GM19324 (cell line): Measurements from ENCODE around the gene KRTAP10-10.
"Not testable (repeated sequence)": the region's sequence is repeated elsewhere in the genome, so short reads cannot be mapped to it uniquely, and the experiment has no call there.

Experiments
- ATAC-seq: cut with Tn5 transposase; IDR thresholded peaks from one replicate; pipeline ENCODE4 v1.9.1; 2021; ENCODE audit warnings: mild to moderate bottlenecking, moderate library complexity; ENCODE audit not compliant: unreplicated experiment, low FRiP score

Gene KRTAP10-10

DNA sequence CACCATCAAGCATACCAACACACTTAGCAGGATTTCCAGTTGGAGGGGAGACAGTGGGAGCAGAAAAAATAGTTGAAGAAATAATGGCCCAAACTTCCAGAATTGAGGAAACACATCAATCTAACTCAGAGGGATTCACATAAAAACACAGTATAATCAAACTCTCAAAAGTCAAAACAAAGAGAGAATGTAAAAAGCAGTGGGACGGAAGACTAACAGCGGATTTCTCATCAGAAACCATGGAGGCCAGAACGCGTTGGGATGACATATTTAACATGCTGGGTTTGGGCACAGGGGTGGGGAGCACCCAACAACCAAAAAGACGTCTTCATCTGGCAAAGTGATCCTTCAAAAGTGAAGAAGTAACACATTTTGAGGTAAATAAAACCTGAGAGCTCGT is 17.3 kb upstream of the KRTAP10-10 start:
- no peak for ATAC-seq

DNA sequence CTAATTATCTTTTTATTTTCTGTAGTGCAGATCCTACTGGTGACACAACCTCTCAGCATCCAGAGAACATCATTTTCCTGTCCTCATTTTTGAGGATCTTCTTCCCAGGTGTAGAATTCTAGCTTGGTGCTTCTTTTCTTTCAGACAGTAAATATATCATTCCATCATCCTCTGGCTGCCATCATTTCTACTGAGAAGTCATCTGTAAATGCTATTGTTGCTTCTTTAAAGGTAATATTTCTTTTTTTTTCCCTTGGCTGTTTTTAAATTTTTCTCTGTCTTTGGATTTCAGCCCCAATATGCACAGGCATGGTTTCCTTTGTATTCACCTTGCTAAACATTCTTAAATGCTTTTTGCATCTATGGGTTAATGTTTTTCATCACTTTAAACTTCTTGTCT is 13.6 kb upstream of the KRTAP10-10 start:
- ATAC-seq = no peak

DNA sequence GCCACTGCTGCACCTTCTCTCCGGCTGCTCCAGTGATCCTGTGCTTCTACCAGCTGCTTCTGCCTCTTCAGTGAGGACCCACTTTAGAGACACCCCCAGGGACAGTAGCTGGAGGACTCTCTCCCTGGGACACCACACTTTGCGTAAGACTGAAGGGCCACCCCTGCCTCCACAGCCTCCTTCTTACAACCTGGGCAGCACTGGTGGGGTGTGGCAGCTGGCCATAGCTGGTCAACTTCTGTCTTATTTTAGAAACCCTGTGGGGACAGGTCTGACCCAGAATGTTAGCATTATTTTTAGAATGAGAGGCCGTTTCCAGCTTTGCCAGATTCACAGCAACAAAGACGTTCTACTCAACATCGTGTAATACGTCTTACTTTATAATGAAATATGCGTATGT is 11.4 kb upstream of the KRTAP10-10 start:
- ATAC-seq = no peak

DNA sequence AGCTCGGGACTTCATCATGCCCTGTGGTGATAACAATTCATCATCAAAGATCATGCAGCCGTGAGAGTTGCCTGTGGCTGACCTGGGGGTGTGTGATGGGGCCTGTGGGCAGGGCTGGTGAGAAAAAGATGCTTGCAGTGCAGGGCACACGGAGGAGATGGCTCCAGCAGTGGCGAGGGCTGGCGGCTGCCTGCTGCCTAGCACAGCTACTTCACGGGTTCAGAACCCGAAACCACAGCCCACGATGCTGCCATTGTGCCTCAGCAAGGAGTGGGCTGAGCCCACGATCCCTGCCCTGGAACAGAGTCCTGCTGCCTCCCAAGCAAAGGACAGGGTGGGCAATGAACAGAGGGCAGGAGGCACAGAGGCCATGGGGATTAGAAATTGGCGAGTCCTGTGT is 10.9 kb upstream of the KRTAP10-10 start:
- ATAC-seq = no peak

DNA sequence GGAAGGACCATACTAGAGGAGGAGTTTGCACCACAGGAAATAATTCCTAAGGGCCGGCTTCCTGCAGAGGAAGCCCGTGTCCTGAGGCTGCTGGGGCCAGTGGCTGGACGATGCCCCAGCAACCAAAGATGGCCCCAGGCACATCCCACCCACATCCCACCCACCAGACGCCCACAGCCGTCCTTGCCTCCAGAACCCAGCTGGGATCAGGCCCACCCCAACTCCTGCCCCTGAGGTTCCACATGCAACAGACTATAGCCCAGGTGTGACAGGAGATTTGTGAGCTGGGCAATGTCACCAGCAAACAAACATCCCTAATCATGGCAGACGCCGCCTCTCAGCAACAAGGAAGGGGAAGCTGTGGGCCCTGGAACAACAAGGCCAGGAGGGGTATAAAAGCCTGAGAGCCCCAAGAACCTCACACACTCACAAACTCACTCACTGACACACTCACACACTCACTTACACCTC is 10.4 kb upstream of the KRTAP10-10 start, which contains the start of gene KRTAP10-9:
TSS of gene KRTAP10-9 (plus strand) at position 421 of the 471 bp plus-strand sequence. CDS start 79 bp downstream, outside the sequence.
- ATAC-seq = no peak

DNA sequence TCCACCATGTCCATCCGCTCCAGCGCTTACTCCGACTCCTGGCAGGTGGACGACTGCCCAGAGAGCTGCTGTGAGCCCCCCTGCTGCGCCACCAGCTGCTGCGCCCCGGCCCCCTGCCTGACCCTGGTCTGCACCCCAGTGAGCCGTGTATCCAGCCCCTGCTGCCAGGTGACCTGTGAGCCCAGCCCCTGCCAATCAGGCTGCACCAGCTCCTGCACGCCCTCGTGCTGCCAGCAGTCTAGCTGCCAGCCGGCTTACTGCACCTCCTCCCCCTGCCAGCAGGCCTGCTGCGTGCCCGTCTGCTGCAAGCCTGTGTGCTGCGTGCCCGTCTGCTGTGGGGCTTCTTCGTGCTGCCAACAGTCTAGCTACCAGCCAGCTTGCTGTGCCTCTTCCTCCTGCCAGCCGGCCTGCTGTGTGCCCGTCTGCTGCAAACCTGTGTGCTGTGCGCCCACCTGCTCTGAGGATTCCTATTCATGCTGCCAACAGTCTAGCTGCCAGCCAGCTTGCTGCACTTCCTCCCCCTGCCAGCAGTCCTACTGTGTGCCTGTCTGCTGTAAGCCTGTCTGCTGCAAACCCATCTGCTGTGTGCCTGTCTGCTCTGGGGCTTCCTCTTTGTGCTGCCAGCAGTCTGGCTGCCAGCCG is 9.9 kb upstream of the KRTAP10-10 start:
- not testable (repeated sequence) for ATAC-seq

DNA sequence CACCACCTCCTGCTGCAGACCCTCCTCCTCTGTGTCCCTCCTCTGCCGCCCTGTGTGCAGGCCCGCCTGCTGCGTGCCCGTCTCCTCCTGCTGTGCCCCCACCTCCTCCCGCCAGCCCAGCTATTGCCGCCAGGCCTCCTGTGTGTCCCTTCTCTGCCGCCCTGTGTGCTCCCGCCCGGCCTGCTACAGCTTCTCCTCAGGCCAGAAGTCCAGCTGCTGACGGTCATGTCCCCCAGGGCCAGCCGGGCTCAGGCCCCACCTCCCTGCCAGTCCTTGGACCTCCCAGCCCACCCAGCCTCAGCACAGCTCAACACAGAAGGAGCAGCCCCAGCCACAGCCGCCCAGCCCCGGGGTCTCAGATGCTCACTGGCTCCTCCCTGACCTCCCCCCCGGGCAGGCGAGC is 9.3 kb upstream of the KRTAP10-10 start:
- ATAC-seq = not testable (repeated sequence)

DNA sequence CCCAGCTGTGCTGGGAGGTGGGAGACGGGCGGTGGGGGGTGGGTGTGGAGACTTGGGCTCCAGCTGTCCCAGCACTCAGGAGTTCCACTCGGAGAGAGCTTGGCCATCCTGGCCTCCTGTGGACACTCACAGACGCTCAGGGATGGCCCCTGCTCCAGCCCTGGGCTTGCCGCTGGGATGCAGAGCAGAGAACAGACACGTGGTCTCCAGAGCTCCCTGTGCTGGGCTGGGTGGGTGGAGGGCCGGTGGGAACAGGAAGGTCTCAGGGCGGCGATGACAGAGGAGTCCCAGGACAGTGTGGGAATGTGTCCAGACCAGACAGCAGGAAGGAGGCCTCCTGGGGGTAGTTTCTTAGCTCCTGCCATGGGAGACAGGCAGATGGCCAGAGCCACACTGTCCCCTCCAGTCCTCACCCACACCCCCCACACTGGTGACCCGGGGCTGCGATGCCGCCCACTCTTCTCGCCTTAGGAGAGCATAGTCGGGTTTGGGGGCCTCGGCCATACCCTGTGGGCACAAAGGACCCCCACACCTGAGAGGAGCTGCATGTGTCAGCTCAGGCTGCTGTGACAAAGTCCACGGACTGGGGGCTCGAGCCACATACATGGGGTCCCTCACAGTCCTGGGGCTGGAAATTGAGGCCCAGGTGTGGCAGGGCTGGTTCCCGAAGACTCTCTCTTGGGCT is 8.3 kb upstream of the KRTAP10-10 start:
- no peak for ATAC-seq

DNA sequence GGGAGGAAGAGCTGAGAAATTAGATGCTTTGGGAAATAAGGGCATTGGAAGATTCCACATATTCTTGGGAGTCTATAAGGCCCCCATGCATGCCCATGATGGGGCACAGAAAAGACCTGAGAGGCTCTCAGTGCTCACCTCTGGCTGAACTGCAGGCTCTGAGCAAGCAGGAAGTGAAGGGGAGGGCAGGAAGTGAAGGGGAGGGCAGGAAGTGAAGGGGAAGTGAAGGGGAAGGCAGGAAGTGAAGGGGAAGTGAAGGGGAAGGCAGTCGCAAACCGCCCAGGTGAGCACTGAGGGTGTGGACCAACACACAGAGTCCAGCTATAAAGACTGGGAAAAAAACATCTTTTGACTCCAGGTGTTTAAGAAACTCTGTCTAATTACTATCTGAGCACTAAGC is 6.7 kb upstream of the KRTAP10-10 start:
- ATAC-seq = no peak

DNA sequence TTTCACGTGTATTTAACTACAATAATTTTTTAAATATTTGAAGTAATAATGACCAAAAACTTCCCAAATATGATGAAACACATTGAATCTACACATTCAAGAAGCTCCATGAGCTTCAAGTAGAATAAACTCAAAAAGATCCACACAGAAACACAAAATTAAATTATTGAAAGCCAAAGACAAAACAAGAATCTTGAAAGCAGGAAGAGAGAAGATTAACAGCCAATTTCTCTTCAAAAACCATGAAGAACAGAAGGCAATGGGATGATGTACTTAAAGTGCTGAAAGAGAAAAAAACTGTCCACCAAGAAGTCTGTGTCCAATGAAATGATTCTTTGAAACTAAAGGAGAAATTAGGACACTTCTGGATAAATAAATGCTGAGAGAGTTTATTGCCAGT is 5.1 kb upstream of the KRTAP10-10 start:
- no peak for ATAC-seq

DNA sequence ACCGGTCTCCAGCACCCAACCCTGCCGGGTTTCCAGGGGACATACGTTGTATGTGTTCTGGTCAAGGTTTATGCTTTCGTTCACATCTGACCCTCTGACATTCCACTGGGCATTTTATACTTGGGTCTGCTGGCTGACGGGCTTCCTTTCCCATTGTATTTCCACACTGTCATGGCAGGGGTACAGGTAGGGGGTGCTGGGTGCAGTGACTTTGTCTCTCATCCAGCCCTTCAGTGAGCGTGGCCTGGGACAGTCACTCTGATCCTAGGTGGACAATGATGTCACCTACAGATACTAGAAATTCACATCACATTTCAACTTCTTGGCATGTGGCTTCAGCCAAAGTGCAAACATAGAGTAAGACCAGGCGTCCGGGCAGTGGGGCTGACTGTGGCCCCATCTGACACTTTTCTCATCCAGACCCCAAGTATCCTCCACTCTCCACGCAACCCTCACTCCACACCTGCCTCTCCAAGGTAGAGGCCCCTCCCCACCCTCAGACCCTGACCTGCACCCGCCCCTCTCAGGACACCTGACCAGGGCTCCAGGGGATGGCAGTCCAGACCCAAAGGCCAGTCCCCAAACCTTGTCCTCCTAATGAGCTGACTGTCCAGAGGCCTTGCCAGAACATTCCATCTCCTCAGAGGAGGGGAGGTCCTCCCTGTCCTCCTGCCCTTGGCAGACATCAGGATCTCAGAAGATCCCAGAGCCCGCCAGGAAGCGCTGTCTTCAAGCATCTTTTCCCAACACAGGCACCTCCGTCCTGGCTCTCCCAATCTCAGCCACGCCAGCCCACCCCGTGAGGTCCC is 743 bp upstream of the KRTAP10-10 start:
- no peak for ATAC-seq

DNA sequence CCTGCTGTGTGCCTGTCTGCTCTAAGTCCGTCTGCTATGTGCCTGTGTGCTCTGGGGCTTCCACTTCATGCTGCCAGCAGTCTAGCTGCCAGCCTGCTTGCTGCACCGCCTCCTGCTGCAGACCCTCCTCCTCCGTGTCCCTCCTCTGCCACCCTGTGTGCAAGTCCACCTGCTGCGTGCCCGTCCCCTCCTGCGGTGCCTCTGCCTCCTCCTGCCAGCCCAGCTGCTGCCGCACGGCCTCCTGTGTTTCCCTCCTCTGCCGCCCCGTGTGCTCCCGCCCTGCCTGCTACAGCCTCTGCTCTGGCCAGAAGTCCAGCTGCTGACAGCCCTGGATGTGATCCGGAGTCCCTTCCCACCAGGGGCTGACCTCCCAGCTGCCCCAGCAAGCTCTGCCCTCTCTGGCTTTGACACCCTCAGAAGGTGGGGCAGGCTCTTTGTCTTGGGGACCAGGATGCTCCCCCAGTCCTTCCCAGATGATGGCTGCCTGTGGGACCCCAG is 744 bp downstream of the KRTAP10-10 start:
- not testable (repeated sequence) for ATAC-seq

DNA sequence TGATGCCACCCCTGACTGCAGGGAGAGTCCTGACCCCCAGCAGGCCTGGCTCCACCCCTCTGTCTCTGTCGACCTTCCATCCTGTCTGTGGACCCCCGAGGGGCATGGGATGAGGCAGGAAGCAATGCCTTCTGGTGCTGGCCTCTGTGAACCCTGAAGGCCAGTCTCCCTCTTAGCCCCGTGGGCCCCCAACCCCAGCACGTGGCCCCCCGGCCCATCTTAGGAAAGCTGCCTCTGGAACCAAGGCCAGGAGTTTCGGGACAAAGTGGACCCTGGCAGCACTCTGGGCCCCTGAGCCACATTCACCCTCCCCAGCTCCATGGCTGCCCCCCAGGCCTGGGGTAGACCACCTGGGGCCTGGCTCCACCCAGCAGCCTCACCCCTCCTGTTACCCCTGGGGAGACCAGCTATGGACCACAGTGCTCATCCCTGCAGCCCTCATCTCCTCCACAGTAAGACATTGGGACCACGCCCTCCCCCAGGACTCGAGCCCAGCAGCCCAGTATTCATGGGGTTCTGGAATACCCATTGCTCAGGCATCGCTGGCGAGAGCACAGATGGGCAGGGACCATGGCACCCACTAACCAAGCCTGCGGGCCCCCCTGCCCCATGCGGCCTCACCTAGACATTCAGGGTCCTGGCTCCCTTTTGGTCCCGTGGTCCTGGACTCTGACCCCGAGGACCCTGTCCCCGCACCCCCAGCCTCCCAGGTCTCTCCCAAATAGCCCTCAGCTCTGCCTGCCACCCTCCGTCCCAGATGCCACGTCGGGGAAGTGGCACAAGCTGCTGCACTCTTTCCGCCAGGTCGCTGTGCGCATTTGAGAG is 1.6 kb downstream of the KRTAP10-10 start:
- ATAC-seq = not testable (repeated sequence)

DNA sequence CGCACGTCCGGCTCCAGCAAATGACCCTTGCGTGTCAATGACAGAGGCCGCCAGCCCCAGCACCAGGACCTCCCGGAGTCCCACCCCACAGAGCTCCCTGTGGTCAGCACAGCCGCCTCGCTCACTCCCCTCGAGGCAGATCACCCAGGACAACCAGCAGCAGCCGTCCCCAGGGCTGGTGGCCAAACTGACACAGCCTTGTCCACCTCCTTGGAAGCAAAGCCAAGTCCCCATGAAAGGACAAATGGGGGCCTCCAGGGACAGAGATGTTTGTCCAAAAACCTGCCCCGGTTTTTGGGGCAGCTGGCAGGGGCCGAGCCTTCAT is 2.1 kb downstream of the KRTAP10-10 start:
- no peak for ATAC-seq

DNA sequence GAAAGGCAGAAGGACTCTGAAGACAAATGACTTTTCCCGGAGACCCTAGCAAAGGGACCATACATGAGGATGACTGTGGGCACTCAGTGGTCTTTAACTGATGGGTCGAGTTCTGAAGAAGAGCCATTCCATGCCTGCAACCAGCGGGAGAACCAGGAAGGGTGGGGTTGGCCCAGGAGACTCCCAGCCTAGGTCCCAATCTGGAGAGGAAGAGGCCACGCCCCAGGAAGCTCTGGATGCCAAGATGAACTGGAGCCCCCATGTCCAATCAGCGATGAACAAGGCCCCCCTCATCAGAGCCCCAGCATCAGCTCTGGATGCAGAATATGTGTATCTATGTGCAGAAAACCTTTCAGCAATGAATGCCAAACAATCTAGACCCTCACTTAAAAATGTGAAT is 3.6 kb downstream of the KRTAP10-10 start:
- ATAC-seq = no peak

DNA sequence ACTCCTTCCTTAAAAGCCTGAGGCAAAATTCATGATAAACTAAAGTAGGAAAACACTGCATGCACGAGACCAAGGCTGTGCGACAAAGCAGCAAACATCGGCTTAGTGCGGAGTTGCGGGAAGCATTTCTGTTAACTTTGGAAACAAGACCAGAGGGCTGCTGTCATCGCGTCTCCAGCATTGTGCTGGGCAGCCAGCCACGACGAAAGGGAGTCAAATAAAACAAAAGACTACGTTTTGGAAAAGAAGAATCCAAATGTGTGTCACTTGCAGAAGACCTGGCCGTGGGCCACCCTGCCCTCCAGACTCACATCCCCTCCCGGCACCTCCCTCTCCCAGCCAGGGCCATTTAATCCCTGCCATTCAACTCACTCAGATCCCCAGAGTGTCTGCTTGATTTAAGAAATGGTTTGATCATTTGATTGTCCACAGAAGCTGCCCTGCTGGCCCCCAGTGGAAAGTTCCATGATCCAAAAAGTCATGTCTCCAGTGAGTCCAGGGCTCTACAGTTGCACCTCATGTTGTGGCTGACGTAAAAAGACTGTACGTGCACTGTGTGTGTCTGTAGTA is 6.7 kb downstream of the KRTAP10-10 start:
- no peak for ATAC-seq

DNA sequence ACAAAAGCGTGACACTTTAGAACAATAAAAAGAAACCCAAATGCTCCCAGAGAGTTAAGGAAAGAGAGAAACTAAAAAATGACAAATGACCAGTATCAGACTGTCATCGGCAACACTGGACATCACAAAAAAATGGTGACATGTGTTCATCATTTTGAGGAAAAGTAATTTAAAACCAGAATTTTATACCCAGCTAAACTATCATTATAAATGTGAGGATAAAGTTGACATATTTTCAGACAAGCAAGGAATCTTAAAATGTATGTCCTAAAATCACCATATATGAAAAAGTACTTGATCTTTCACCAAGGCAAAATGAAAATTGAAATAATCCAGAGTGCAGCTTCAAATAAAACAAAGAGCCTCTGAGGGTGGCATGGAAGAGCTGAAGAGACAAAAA is 7.7 kb downstream of the KRTAP10-10 start:
- no peak for ATAC-seq

DNA sequence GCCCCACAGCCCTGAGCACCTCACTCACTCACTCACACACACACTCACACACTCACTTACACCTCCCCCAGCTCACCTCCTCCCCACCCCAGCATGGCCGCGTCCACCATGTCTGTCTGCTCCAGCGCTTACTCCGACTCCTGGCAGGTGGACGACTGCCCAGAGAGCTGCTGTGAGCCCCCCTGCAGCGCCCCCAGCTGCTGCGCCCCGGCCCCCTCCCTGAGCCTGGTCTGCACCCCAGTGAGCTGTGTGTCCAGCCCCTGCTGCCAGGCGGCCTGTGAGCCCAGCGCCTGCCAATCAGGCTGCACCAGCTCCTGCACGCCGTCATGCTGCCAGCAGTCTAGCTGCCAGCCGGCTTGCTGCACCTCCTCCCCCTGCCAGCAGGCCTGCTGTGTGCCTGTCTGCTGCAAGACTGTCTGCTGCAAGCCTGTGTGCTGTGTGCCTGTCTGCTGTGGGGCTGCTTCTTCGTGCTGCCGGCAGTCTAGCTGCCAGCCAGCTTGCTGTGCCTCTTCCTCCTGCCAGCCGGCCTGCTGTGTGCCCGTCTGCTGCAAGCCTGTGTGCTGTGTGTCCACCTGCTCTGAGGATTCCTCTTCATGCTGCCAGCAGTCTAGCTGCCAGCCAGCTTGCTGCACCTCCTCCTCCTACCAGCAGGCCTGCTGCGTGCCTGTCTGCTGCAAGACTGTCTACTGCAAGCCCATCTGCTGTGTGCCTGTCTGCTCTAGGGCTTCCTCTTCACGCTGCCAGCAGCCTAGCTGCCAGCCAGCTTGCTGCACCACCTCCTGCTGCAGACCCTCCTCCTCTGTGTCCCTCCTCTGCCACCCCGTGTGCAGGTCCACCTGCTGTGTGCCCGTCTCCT is 9.4 kb downstream of the KRTAP10-10 start, which contains the start of gene KRTAP10-11:
TSS of gene KRTAP10-11 (plus strand) at position 49 of the 856 bp plus-strand sequence. CDS start at position 94, 45 bp downstream.
- ATAC-seq = not testable (repeated sequence)

DNA sequence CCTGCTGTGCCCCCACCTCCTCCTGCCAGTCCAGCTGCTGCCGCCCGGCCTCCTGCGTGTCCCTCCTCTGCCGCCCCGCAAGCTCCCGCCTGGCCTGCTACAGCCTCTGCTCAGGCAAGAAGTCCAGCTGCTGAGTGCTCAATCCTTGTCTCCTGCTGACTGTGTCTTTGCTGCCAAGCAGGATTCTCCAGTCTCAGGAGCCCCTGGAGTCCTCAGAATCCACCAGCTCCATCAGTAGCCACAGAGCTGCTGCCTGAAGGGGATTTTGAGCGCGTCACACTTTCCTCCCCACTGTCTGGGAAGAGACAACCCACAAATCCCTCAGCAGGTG is 10.0 kb downstream of the KRTAP10-10 start:
- no peak for ATAC-seq
